COLO829 (cell line): ENCODE results near the gene BANF2.
"Not testable (repeated sequence)": the region's sequence is repeated elsewhere in the genome, so short reads cannot be mapped to it uniquely, and the experiment has no call there.

Source experiments
- DNase-seq: peaks from one replicate; pipeline ENCODE4 v3.0.0; 2012; ENCODE audit warnings: low spot score

Gene BANF2

GRCh38 chr20:17766226-17766625 is 66.5 kb downstream of the BANF2 start:
- no peak for DNase-seq

GRCh38 chr20:17767624-17768023 is 67.9 kb downstream of the BANF2 start:
- no peak for DNase-seq

- DNase-seq = no peak
Measured at GRCh38 chr20:17768271-17768670, 68.5 kb downstream of the BANF2 start.

- not testable (repeated sequence) for DNase-seq
Measured at GRCh38 chr20:17769716-17770115, 70.0 kb downstream of the BANF2 start.

GRCh38 chr20:17771206-17772004 is 71.6 kb downstream of the BANF2 start:
- DNase-seq = peak; percentile 50

- DNase-seq = no peak
Measured at GRCh38 chr20:17772005-17772343, 72.2 kb downstream of the BANF2 start.

- no peak for DNase-seq
Measured at GRCh38 chr20:17773619-17774018, 73.9 kb downstream of the BANF2 start.

- DNase-seq = no peak
Measured at GRCh38 chr20:17775600-17775999, 75.8 kb downstream of the BANF2 start.

GRCh38 chr20:17776551-17776950 is 76.8 kb downstream of the BANF2 start:
- no peak for DNase-seq

GRCh38 chr20:17779011-17779410 is 79.2 kb downstream of the BANF2 start:
- not testable (repeated sequence) for DNase-seq

GRCh38 chr20:17782768-17783167 is 83.0 kb downstream of the BANF2 start:
- no peak for DNase-seq

- DNase-seq = no peak
Measured at GRCh38 chr20:17783671-17784070, 83.9 kb downstream of the BANF2 start.

GRCh38 chr20:17785007-17785406 is 85.2 kb downstream of the BANF2 start:
- no peak for DNase-seq
